Endothelial cell of umbilical vein (primary cell): ENCODE results near the gene CACNA1E. TPM values are rescaled to one million over a fixed set of nuclear protein-coding genes. Genes with fewer than 3 reads are reported as not detected.

Source experiments
- BruUV-seq: library from RNA; stranded (reverse); fragments of 400-500 nt; replicated peaks from 2 replicates; lab custom pipeline; 2021; lab: Mats Ljungman, UMichigan
- CTCF ChIA-PET: fragments of 300-600, 350-600 bp; sonication (Branson Sonifier 250); formaldehyde crosslinking; loops from one replicate; lab custom pipeline; 2021; ENCODE audit warnings: antibody characterized with exemption, inconsistent platforms; lab: Charles Lee
- POLR2A ChIA-PET: fragments of 300-600, 350-600 bp; sonication (Branson Sonifier 250); formaldehyde crosslinking; loops from one replicate; lab custom pipeline; 2021; ENCODE audit warnings: antibody characterized with exemption, inconsistent platforms; lab: Charles Lee
- DNase-seq: peaks from one replicate; pipeline ENCODE4 v3.0.0-alpha.2; 2011; ENCODE audit warnings: low read depth, low spot score
- FAIRE-seq: peaks from 2 replicates; lab custom pipeline; 2011; peaks lifted over from hg19 to GRCh38; lab: Jason Lieb, UNC
- H2AFZ ChIP-seq: 2 replicates; pipeline ENCODE4 v1.6.0; 2012; ENCODE audit warnings: low read depth, low read length, control low read depth, inconsistent platforms
- H3K27ac ChIP-seq: 2 replicates; pipeline ENCODE4 v1.5.1; 2011; ENCODE audit warnings: low read depth, mild to moderate bottlenecking, control low read depth, low read length, moderate library complexity; ENCODE audit not compliant: insufficient read depth
- H3K27me3 ChIP-seq, 2 experiments: 2 replicates each; pipeline versions ENCODE4 v1.6.0 to v1.6.1; 2011; ENCODE audit warnings: low read length in 2 of 2, mixed read lengths in 1 of 2; ENCODE audit not compliant: control insufficient read depth in 2 of 2, insufficient read depth in 2 of 2
- H3K36me3 ChIP-seq, 2 experiments: 2 replicates in 1 of 2; 3 replicates in 1 of 2; pipeline ENCODE4 v1.5.1; 2011; ENCODE audit warnings: low read length in 2 of 2, mild to moderate bottlenecking in 1 of 2, moderate library complexity in 1 of 2; ENCODE audit not compliant: control insufficient read depth in 2 of 2, insufficient read depth in 2 of 2; ENCODE audit errors: extremely low read depth in 1 of 2
- H3K4me1 ChIP-seq: 3 replicates; pipeline ENCODE4 v1.5.1; 2011; ENCODE audit warnings: mild to moderate bottlenecking, low read length; ENCODE audit not compliant: control insufficient read depth, insufficient read depth; ENCODE audit errors: extremely low read depth
- H3K4me2 ChIP-seq: 2 replicates; pipeline ENCODE4 v1.6.1; 2011; ENCODE audit warnings: low read length, control low read depth, mixed read lengths; ENCODE audit not compliant: insufficient read depth
- H3K4me3 ChIP-seq, 3 experiments: fragments of 200-600 bp in 1 of 3; sonication (generic), shearing (Covaris generic) in 1 of 3; replicated peaks in 1 of 3; 2 replicates each; pipeline ENCODE4 v1.5.1; 2011 to 2016; ENCODE audit warnings: control low read depth in 3 of 3, low read length in 3 of 3, mild to moderate bottlenecking in 2 of 3, inconsistent platforms in 1 of 3, low read depth in 1 of 3, moderate library complexity in 1 of 3; ENCODE audit not compliant: insufficient read depth in 1 of 3
- H3K79me2 ChIP-seq: 2 replicates; pipeline ENCODE4 v1.6.0; 2012; ENCODE audit warnings: low read length, inconsistent platforms; ENCODE audit not compliant: control insufficient read depth, insufficient read depth
- H3K9ac ChIP-seq: replicated peaks from 2 replicates; pipeline ENCODE3; 2011; ENCODE audit warnings: low read length, control low read depth; ENCODE audit not compliant: insufficient read depth; ENCODE audit errors: extremely low read depth
- H3K9me1 ChIP-seq: replicated peaks from 3 replicates; pipeline ENCODE4 v1.6.0; 2011; ENCODE audit warnings: mild to moderate bottlenecking, low read length; ENCODE audit not compliant: control insufficient read depth, insufficient read depth; ENCODE audit errors: extremely low read depth
- H3K9me3 ChIP-seq: replicated peaks from 2 replicates; pipeline ENCODE4 v1.5.1; 2012; ENCODE audit warnings: low read length, inconsistent platforms; ENCODE audit not compliant: control insufficient read depth, insufficient read depth
- H4K20me1 ChIP-seq: replicated peaks from 2 replicates; pipeline ENCODE3; 2011; ENCODE audit warnings: mild to moderate bottlenecking, low read length; ENCODE audit not compliant: control insufficient read depth, insufficient read depth; ENCODE audit errors: extremely low read depth
- EZH2 ChIP-seq: IDR thresholded peaks from 2 replicates; pipeline ENCODE4 v1.6.1; 2012; ENCODE audit warnings: borderline replicate concordance, low read depth, mild to moderate bottlenecking, moderate library complexity, low read length, inconsistent platforms; ENCODE audit not compliant: severe bottlenecking
- FOS ChIP-seq: IDR thresholded peaks from 2 replicates; pipeline ENCODE4 v1.6.1; 2011; ENCODE audit warnings: mild to moderate bottlenecking, low read length, moderate library complexity, borderline replicate concordance; ENCODE audit not compliant: insufficient read depth
- GATA2 ChIP-seq: IDR thresholded peaks from 2 replicates; pipeline ENCODE4 v1.7.0; 2011; ENCODE audit warnings: low read depth, mild to moderate bottlenecking, moderate library complexity, mixed read lengths, low read length; ENCODE audit not compliant: insufficient read length, insufficient read depth
- JUN ChIP-seq: IDR thresholded peaks from 2 replicates; pipeline ENCODE4 v1.6.1; 2011; ENCODE audit warnings: borderline replicate concordance, low read depth; ENCODE audit not compliant: insufficient read length, insufficient read depth
- MYC ChIP-seq: IDR thresholded peaks from one replicate; pipeline ENCODE4 v1.6.1; 2011; ENCODE audit warnings: mild to moderate bottlenecking, low read depth, low read length
- POLR2A ChIP-seq: IDR thresholded peaks from 2 replicates; pipeline ENCODE4 v1.6.1; 2012; ENCODE audit warnings: low read depth, mild to moderate bottlenecking, control low read depth, low read length
- POLR2AphosphoS5 ChIP-seq: IDR thresholded peaks from 2 replicates; pipeline ENCODE4 v1.6.1; 2012; ENCODE audit warnings: low read depth, mild to moderate bottlenecking, control low read depth, low read length, moderate library complexity; ENCODE audit not compliant: insufficient read depth
- dilution Hi-C: fragments of 300-500 bp; cut with MboI; formaldehyde crosslinking; loops from one replicate; pipeline ENCODE4 v1.15.0; 2019; ENCODE audit warnings: low sequenced_read_pairs; ENCODE audit not compliant: extremely low pct_ligation_motif_present
- intact Hi-C: fragments of 100-400 bp; cut with micrococcal nuclease; formaldehyde crosslinking; loops from one replicate; pipeline ENCODE4 v1.10.0; 2022
- polyA plus RNA-seq, 4 experiments: library from polyadenylated mRNA; depleted of rRNA in 3 of 4; stranded (reverse) in 3 of 4; unstranded in 1 of 4; fragments of >200 nt; gene quantifications; 2 replicates each; pipeline versions ENCODE4 v1.2.1 to v1.2.3, GENCODE V29; 2011 to 2012; ENCODE audit warnings: missing spikeins in 1 of 4
- total RNA-seq: library from RNA; stranded (reverse); gene quantifications from 2 replicates; pipeline ENCODE4 v1.2.3, GENCODE V29; 2021
- TF ChIP-seq, protein P1 (sequence below): IDR thresholded peaks from 2 replicates; pipeline ENCODE4 v1.6.1; 2011; ENCODE audit not compliant: insufficient read depth, insufficient read length
- TF ChIP-seq, protein P2 (sequence below), 2 donors: IDR thresholded peaks; 1 replicate in 1 of 2; 2 replicates in 1 of 2; pipeline ENCODE4 v1.5.1; 2011; ENCODE audit warnings: low read length in 2 of 2, mild to moderate bottlenecking in 2 of 2, moderate library complexity in 2 of 2, control low read depth in 1 of 2, inconsistent platforms in 1 of 2, low read depth in 1 of 2; ENCODE audit not compliant: insufficient read depth in 1 of 2; ENCODE audit errors: extremely low read depth in 1 of 2

Gene CACNA1E
- total and polyA plus RNA-seq, 2 donors (not counting 3 experiments of a cell fraction or from before 2014, with no cell fraction given), result not detected

DNA sequence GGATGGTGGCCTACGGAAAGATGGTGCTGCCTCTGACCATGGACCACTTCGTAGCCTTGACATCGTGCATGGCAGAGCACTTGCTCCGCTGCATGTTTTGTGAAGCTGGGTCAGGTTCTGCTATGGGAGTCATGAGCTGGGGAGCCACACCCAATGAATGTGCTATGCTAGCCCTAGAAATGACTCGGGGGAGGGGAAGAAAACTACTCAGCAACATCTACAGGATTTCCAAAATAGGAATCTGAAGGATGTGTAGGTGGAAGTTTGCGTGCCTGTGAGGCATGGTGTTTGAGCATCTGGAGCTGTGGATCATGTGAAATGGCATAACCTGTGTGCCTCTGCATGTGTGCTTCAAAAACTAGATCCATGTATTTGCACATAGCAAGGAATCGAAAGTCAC lies 247.3 kb downstream of the CACNA1E start:
- FAIRE-seq (no peak), DNase-seq (no peak)
- H4K20me1 ChIP-seq, result no peaks in the 10 kb centered on the region
- POLR2A ChIA-PET, result no interaction called here
- H2AFZ ChIP-seq, result no peak overlapping the region
- dilution Hi-C loops, result no loop called here
- H3K4me1 ChIP-seq, result no peaks in the 10 kb centered on the region
- H3K4me2 ChIP-seq, result no peak overlapping the region
- H3K9me1 ChIP-seq, result no peaks in the 10 kb centered on the region
- H3K27me3 ChIP-seq, result no peaks in the 10 kb centered on the region
- no peak overlapping the region for H3K27ac ChIP-seq
- no peak overlapping the region for H3K9ac ChIP-seq
- no peak overlapping the region for H3K4me3 ChIP-seq
- CTCF ChIA-PET, result no interaction called here
- H3K79me2 ChIP-seq, result no peaks in the 10 kb centered on the region
- TF ChIP-seq GATA2 (no peak), POLR2AphosphoS5 (no peak), JUN (no peak), POLR2A (no peak), EZH2 (no peak), MYC (no peak), FOS (no peak)
- TF ChIP-seq, protein P1, sequence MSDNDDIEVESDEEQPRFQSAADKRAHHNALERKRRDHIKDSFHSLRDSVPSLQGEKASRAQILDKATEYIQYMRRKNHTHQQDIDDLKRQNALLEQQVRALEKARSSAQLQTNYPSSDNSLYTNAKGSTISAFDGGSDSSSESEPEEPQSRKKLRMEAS, result no peak
- TF ChIP-seq, protein P2, sequence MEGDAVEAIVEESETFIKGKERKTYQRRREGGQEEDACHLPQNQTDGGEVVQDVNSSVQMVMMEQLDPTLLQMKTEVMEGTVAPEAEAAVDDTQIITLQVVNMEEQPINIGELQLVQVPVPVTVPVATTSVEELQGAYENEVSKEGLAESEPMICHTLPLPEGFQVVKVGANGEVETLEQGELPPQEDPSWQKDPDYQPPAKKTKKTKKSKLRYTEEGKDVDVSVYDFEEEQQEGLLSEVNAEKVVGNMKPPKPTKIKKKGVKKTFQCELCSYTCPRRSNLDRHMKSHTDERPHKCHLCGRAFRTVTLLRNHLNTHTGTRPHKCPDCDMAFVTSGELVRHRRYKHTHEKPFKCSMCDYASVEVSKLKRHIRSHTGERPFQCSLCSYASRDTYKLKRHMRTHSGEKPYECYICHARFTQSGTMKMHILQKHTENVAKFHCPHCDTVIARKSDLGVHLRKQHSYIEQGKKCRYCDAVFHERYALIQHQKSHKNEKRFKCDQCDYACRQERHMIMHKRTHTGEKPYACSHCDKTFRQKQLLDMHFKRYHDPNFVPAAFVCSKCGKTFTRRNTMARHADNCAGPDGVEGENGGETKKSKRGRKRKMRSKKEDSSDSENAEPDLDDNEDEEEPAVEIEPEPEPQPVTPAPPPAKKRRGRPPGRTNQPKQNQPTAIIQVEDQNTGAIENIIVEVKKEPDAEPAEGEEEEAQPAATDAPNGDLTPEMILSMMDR (IDR thresholded peaks at IDR 0.05; ENCODE audit: extremely low read depth in 1 of 2, insufficient read depth in 1 of 2, low read depth in 1 of 2, low read length in 2 of 2), result no peak
- no TSS peak for BruUV-seq
- no peaks in the 10 kb centered on the region for H3K36me3 ChIP-seq
- intact Hi-C loops, result no loop called here
- no peaks in the 10 kb centered on the region for H3K9me3 ChIP-seq
